Muscle of back (tissue), 13 donors: ENCODE data around the gene DCAF12L1. TPM values are rescaled to one million over a fixed set of nuclear protein-coding genes. Genes with fewer than 3 reads are reported as not detected.
A peak's percentile ranks its signal among the peaks of the same experiment; 100 is the strongest.

Source experiments
- DNase-seq, 3 donors: peaks; one replicate each; pipeline versions ENCODE4 v3.0.0 to v3.0.0-alpha.2; 2013
- long read RNA-seq, 9 donors: transcript quantifications; one replicate each; lab custom pipeline, GENCODE V29; 2026
- polyA plus RNA-seq, 10 donors: library from polyadenylated mRNA; unstranded; fragments of 120-200 nt; gene quantifications; one replicate each; pipeline ENCODE4 v1.2.1, GENCODE V29; 2013; ENCODE audit not compliant: insufficient read length in 10 of 10

The DCAF12L1 gene
- 1 to 10 TPM; 1.2 to 2.4 (median 1.8) TPM for polyA plus RNA-seq
- long read RNA-seq, donor 1, result 0 reads
- long read RNA-seq, donor 2, result 0 reads
- long read RNA-seq, donor 3, result 0 reads
- long read RNA-seq, donor 4, result 0 reads
- long read RNA-seq, donor 5, result 0 reads
- long read RNA-seq, donor 6, result 0 reads
- long read RNA-seq, donor 7, result 0 reads
- long read RNA-seq, donor 8, result 0 reads
- long read RNA-seq, donor 9, result 0 reads

DNA sequence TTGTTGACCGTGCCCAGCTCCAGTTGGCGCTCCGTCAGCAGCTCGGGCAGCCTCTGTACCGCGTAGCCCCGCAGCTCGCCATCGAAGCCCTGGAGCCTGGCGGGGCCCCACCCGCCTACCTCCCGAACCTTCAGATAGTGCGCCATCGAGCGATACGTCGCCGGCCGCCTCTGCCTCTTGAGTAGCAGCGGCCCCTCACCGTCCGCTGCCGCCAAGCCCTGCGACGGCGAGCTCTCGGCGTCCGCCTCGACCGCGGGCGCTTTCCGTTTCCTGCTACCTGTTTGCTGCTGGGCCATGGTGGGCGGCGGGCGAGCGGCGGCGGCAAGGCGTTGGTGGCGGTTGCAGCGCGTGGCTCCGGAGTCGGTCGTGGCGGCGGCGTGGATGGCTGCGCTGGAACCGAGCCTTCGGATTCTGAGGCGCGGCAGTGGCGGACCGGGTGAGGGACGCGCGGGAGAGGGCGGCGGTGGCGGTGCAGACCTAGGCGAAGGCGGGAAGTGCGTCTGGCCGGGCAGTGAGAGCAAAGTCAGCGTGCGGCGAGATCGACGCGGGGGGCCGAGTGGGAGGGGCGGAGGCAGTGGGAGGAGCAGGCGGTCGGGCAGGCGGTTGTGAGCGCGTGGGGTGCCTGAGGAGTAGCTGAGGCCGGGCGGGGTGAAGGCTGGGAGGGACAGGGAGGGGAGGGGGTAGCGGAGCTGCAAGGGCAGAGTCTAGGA is at the start of gene DCAF12L1:
DCAF12L1 (minus strand) TSS at position 502 of the 710 bp plus-strand sequence; CDS start at position 296, 206 bp downstream.
- peak in 2 of 3 donors; percentile 45 to 67 for DNase-seq

DNA sequence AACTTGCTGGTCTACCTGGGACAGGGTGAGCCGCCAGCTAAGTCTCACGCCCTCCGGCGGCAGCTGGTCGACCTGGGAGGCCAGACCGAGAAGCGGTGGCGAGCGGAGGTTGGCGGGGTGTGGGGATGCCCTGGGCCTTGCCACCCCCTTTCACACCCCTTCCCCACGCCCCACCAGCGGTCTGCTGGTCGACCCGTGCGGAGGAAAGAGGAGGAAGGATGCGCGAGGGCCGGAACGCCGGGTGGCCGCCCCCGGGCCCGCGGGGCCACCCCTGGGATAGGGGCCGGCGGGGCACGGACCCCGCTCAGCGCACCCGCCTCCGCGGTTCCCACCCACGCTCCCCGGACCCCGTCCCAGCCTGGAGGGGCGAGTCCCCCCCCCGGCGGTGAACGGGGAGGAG is 28.3 kb upstream of the DCAF12L1 start:
- no peak for DNase-seq

DNA sequence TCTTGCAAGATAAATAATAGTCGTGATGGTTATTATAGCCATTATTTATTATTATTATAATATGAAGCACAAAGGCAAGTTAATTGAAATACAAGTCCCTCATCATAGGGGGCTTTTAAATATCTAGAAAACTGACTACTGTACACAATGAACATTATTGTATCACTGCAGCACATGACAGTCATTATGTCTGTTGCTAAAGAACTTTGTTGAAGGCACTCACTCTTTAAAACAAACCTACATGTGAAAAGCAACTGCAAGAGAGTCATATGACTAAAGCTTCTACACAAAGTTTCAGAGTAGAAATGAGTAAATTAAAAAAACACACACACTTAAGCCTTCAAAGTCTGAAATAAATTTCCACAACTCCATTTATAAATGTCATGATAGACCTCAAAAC is 23.3 kb upstream of the DCAF12L1 start:
- no peak for DNase-seq

DNA sequence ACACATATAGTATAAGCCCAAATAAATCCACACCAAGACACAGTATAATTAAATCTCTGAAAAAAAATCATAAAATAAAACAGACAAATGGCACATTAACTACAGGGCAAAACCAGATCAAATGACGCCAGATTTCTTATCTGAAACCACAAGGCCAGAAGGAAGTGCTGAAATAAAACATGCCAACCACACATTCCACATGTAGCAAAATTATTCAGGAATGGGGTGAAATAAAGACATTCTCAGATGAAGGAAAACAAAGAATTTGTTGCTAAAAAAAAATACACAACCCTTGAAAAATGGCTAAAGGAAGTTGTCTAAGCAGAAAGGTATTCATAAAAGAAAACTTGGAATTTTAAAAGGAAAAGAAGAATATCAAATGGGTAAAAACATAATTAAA is 4.5 kb upstream of the DCAF12L1 start:
- no peak for DNase-seq

DNA sequence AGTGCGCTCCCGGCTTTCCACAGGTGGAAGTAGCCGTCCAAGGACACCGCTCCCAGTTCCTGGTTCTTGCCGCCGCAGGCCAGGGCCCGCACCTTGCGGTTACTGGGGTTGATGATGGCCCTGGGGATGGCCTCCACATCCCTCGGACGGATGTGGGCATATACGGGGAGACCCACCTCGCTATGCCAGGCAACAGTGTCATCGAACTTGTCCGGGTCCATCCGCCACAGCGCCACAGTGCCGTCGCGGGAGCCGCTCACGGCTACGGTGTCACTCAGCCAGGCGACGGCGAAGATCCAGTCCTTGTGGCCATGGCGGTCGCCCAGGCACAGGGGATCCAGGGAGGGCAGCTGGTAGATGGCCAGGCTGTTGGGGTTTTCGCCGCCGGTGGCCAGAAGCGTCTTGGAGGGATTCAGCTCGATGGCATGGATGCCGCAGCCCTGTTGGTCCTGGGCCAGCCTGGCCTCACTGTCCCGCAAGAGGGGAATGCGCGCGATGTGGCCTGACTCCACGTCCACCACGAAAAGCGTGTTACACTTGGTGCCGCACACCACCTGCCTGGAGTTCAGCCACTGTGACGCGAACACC is 795 bp downstream of the DCAF12L1 start:
- peak in 1 of 3 donors; percentile 1 for DNase-seq

DNA sequence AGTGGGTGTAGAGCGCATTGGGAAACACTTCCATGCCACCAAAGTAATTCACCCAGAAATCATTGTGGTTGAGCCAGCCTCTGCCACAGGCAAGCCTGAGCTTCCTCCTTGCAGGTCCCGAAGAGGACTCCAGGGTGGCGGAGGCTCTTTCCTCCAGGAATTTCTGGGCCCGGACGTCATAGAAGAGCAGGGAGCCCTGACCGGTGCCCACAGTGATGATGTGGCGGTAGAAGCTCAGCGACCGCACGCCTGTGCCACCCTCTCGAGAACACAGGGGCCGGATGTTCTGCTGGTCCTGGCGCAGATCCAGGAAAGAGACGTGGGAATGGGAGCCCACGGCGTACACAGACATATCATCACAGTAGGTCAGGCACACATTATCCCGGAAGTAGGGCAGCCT is 1.3 kb downstream of the DCAF12L1 start:
- peak in 1 of 3 donors; percentile 5 for DNase-seq

DNA sequence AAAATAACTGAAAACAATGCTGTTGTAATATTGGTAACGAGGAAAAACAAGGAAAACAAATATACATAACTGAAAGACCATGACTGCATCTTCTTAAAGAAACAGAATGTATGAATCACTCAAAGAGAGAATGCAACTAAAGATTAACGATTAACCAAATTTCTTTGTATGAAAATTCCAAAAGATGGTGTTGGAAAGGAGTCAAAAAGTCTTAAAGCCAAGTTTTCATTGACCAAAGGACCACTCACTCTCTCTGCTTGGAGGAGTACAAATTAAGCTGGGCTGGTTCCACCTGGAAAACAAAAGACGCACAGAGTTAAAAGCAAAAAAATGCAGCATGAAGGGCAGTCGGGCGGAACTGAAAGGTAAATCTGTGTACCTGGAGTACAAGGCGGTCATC is 1.8 kb downstream of the DCAF12L1 start:
- peak in 1 of 3 donors; percentile 2 for DNase-seq

DNA sequence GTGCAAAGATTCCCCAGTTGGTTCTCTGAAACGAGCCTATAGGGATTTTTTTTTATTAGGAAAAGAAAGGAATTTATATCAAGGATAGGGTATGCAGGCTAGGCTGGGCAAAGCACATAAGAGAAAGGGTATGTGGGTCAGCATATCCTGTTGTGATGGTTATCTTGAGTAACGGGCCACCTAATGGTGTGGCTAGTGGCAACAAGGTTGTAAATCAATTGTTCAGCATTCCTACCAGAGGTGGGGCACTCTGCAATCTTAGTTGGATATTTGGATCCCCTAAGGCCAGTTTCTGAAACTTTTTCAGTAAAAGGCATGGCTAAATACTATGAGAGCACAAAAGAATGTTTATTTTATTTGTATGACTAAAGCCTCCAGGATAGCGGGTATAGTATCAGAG is 42.7 kb downstream of the DCAF12L1 start:
- DNase-seq, result no peak
